Smooth muscle cell (in vitro differentiated cells): ENCODE results near the gene SPATS2. TPM values are rescaled to one million over a fixed set of nuclear protein-coding genes. Genes with fewer than 3 reads are reported as not detected.

Source experiments
- DNase-seq: peaks from one replicate; lab custom pipeline; 2025; ENCODE audit not compliant: unreplicated experiment; lab: John Stamatoyannopoulos, UW
- H2AFZ ChIP-seq: fragments of 200-600 bp; sonication (generic); 2 replicates; pipeline ENCODE4 v1.6.0; 2016; ENCODE audit warnings: antibody characterized with exemption, low read depth, mild to moderate bottlenecking
- H3F3A ChIP-seq: fragments of 200-600 bp; sonication (generic); 2 replicates; pipeline ENCODE4 v1.6.0; 2017; ENCODE audit warnings: antibody characterized with exemption, low read depth
- H3K27ac ChIP-seq: fragments of 200-600 bp; sonication (generic); 2 replicates; pipeline ENCODE4 v1.5.1; 2016; ENCODE audit warnings: low read depth, mild to moderate bottlenecking
- H3K27me3 ChIP-seq: fragments of 200-600 bp; sonication (generic); 2 replicates; pipeline ENCODE4 v1.6.1; 2016; ENCODE audit warnings: low read depth, mild to moderate bottlenecking
- H3K36me3 ChIP-seq: fragments of 200-600 bp; sonication (generic); 2 replicates; pipeline ENCODE4 v1.5.1; 2016; ENCODE audit warnings: low read depth
- H3K4me1 ChIP-seq: fragments of 200-600 bp; sonication (generic); 2 replicates; pipeline ENCODE4 v1.5.1; 2016; ENCODE audit warnings: low read depth
- H3K4me2 ChIP-seq: fragments of 200-600 bp; sonication (generic); 2 replicates; pipeline ENCODE4 v1.6.0; 2016; ENCODE audit warnings: mild to moderate bottlenecking
- H3K4me3 ChIP-seq: fragments of 200-600 bp; sonication (generic); 2 replicates; pipeline ENCODE4 v1.5.1; 2016; ENCODE audit warnings: mild to moderate bottlenecking
- H3K79me2 ChIP-seq: fragments of 200-600 bp; sonication (generic); 2 replicates; pipeline ENCODE4 v1.6.0; 2016; ENCODE audit warnings: low read depth, mild to moderate bottlenecking
- H3K9ac ChIP-seq: fragments of 200-600 bp; sonication (generic); 2 replicates; pipeline ENCODE4 v1.6.0; 2016; ENCODE audit warnings: low read depth
- H3K9me3 ChIP-seq: fragments of 200-600 bp; sonication (generic); replicated peaks from 2 replicates; pipeline ENCODE4 v1.5.1; 2016; ENCODE audit warnings: low read depth
- H4K20me1 ChIP-seq: fragments of 200-600 bp; sonication (generic); 2 replicates; pipeline ENCODE4 v1.6.0; 2016; ENCODE audit warnings: low read depth
- WGBS: methylation state at CpG from one replicate; pipeline ENCODE4 v1.1.7; 2016; ENCODE audit warnings: low lambda C conversion rate; 5-methylcytosine and 5-hydroxymethylcytosine counted together
- polyA plus RNA-seq: library from polyadenylated mRNA; unstranded; fragments of >200 nt; fragmentation: Nextera tagmentation; extraction: Ambion mirVana; gene quantifications from 2 replicates; pipeline ENCODE4 v1.2.1, GENCODE V29; 2016
- total RNA-seq: library from RNA; depleted of rRNA; stranded (reverse); fragments of >200 nt; gene quantifications from 2 replicates; pipeline ENCODE4 v1.2.3, GENCODE V29; 2014
- TF ChIP-seq, protein P1 (sequence below): fragments of 200-600 bp; sonication (generic); IDR thresholded peaks from 2 replicates; pipeline ENCODE4 v1.5.1; 2017; ENCODE audit warnings: borderline replicate concordance, mild to moderate bottlenecking, antibody characterized with exemption; ENCODE audit not compliant: insufficient read depth, poor library complexity, severe bottlenecking

The SPATS2 gene
- total and polyA plus RNA-seq, 2 experiments from 2014 or later, result 33.6 to 35.6 TPM

DNA sequence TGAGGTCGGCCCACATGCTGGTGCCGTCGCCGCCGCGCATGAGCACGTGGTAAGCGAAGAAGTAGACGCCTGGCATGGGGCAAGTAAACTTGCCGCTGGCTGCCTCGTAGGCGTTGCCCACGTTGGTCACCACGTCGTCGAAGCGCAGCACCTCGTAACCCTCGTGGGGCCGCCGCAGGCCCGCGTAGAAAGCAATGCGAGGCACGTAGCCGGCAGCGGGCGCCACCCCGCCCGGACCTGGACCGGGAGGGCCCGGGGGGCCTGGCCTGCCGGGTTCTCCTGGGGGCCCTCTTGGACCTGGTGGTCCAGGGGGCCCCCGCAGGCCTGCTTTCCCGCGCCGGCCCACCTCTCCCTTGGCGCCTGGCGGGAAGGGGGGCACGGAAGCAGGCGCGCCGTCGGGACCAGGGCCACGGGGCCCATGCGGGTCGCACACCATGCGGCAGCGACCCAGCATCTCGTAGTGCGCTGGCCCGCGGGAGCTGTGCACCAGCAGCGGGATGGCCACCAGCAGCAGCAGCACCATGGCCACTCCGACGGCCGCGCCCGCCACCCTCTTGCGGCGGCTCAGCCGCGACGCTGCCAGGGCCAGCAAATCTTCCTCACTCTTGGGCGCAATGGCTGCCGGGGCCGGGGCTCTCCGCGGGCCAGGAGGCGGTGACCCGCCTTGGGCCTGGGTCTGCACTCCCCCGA, 31.2 kb upstream of the SPATS2 start:
- H3K4me1 ChIP-seq, result peaks cover 6% of the 10 kb centered on the region
- H3K9ac ChIP-seq, result no peak overlapping the region
- no peaks in the 10 kb centered on the region for H3K36me3 ChIP-seq
- H3F3A ChIP-seq, result no peaks in the 10 kb centered on the region
- H3K79me2 ChIP-seq, result no peaks in the 10 kb centered on the region
- TF ChIP-seq, protein P1, sequence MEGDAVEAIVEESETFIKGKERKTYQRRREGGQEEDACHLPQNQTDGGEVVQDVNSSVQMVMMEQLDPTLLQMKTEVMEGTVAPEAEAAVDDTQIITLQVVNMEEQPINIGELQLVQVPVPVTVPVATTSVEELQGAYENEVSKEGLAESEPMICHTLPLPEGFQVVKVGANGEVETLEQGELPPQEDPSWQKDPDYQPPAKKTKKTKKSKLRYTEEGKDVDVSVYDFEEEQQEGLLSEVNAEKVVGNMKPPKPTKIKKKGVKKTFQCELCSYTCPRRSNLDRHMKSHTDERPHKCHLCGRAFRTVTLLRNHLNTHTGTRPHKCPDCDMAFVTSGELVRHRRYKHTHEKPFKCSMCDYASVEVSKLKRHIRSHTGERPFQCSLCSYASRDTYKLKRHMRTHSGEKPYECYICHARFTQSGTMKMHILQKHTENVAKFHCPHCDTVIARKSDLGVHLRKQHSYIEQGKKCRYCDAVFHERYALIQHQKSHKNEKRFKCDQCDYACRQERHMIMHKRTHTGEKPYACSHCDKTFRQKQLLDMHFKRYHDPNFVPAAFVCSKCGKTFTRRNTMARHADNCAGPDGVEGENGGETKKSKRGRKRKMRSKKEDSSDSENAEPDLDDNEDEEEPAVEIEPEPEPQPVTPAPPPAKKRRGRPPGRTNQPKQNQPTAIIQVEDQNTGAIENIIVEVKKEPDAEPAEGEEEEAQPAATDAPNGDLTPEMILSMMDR, result no peak
- H2AFZ ChIP-seq, result peak overlapping the region; percentile 78
- H3K4me3 ChIP-seq, result no peak overlapping the region
- H4K20me1 ChIP-seq, result no peaks in the 10 kb centered on the region
- WGBS, result 30% methylated on average over 71 of the region's 72 CpGs
- H3K9me3 ChIP-seq, result no peaks in the 10 kb centered on the region
- H3K27me3 ChIP-seq, result peaks cover 89% of the 10 kb centered on the region
- H3K27ac ChIP-seq, result no peak overlapping the region
- H3K4me2 ChIP-seq, result peak overlapping the region; percentile 85
- DNase-seq, result no peak

DNA sequence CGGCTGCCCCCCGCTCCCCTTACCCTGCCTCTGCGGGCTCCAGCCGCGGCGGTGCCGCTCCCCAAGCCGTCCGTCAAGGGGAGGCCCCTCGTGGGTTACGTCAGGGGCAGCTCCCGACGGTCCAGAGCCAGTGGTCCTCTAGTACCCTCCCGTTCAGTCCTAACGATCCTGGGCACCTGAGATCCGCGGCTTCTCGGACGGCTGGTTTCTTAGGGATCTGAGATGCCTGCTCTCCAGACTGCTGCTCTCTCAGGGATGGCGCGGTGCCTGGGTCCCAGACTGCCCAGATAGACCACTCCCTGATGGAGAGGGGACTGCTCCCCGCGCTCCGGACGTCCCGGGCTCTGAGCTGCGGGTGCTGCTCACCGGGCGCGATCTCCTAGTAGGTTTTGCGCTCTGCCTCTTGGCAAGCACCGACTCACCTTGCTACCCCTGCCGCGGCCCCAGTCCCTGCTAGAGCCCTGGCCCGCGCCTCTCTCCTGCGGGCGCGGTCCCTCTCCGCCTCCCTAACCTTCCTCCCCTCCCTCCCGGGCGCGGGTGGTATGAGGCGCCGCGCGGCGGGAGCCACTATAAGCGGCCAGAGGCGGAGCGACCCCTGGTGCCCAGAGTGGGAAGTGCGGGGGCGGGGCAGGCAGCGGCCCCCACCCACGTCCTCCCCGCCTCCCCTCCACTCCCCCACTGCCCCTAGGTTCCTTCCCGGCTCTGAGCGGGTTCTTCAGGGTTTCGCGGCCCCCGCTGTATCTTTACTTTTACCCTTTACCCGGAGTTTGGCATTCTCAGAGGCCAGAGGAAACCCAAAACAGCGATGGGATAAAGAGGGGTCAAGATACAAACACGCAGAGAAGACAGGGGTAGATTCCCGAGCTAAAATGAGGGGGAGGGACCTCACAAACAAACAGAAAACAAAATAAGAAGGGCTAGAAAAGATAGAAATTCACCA, 30.3 kb upstream of the SPATS2 start, which contains the start of gene C1QL4:
Gene C1QL4, minus strand, starts transcription at position 544 of the 940 bp plus-strand sequence. CDS start 711 bp downstream, outside the sequence.
- Histone ChIP-seq H3K9me3 (no peaks in the 10 kb centered on the region), H3K9ac (no peak within 1 kb of the TSS), H3K4me1 (peaks cover 14% of the 10 kb centered on the region), H3K36me3 (no peaks in the 10 kb centered on the region), H4K20me1 (no peaks in the 10 kb centered on the region), H3K4me2 (peak within 1 kb of the TSS; percentile 85), H3K27me3 (peaks cover 97% of the 10 kb centered on the region), H3F3A (no peaks in the 10 kb centered on the region), H2AFZ (peak within 1 kb of the TSS; percentile 78), H3K27ac (no peak within 1 kb of the TSS), H3K4me3 (peak within 1 kb of the TSS; percentile 49), H3K79me2 (no peaks in the 10 kb centered on the region)
- WGBS, result 5% methylated on average over 57 of the region's 65 CpGs
- TF ChIP-seq, protein P1, result peak; percentile 94
- DNase-seq, result peak; percentile 78

DNA sequence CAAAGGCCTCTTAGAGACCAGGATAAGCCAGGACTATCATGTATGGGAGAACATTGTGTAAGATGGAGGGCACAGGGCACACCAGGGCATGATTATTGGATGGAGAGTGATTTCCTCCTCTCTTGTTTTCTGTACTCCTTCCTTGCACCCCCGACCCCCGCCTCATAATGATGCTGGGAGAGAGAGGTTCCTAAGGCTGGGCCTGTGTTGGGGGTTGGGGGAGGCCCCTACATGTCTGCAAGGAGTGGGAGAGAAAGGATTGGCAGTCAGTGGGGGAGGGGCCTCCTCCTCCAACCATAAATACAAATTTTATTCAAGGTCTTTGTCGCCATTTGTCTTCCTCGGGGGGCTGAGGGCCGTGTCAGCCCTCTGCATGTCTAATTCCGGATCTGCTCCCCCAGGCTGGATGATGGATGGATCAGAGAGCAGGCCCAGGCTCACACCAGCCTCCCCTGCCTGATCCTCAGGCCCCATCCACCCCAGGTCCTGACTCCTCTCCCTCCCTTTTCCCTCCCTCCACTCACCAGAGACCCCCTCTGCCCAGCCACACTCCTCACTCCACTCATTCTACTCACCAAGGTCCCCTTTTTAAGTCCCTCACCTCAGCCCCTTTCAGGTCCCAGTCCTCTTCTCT, 28.3 kb upstream of the SPATS2 start:
- Histone ChIP-seq H3K9ac (no peak overlapping the region), H3K27me3 (peaks cover 100% of the 10 kb centered on the region), H3K27ac (no peak overlapping the region), H3F3A (no peaks in the 10 kb centered on the region), H3K36me3 (no peaks in the 10 kb centered on the region), H3K4me3 (no peak overlapping the region), H3K4me2 (no peak overlapping the region), H3K4me1 (peaks cover 21% of the 10 kb centered on the region), H2AFZ (no peak overlapping the region), H3K9me3 (no peaks in the 10 kb centered on the region), H4K20me1 (no peaks in the 10 kb centered on the region), H3K79me2 (no peaks in the 10 kb centered on the region)
- no peak for DNase-seq
- 44% methylated on average over 6 of the region's 6 CpGs for WGBS
- TF ChIP-seq, protein P1, result no peak
